GM19025 (cell line): ENCODE measurements around the gene PDE4D.
"Not testable (repeated sequence)": the region's sequence is repeated elsewhere in the genome, so short reads cannot be mapped to it uniquely, and the experiment has no call there.

ENCODE experiments used
- ATAC-seq: cut with Tn5 transposase; IDR thresholded peaks from one replicate; pipeline ENCODE4 v1.9.1; 2021; ENCODE audit warnings: mild to moderate bottlenecking, low read depth, moderate library complexity; ENCODE audit not compliant: unreplicated experiment

Gene PDE4D

GRCh38 chr5:59321642-59322041 lies 571.9 kb downstream of the PDE4D start:
- no peak for ATAC-seq

- ATAC-seq: no peak
Measured at GRCh38 chr5:59320420-59320819, 573.1 kb downstream of the PDE4D start.

GRCh38 chr5:59319250-59319649 lies 574.3 kb downstream of the PDE4D start:
- ATAC-seq: no peak

GRCh38 chr5:59317774-59318205 lies 575.7 kb downstream of the PDE4D start:
- no peak for ATAC-seq

GRCh38 chr5:59317023-59317773 lies 576.3 kb downstream of the PDE4D start:
- ATAC-seq: no peak

- ATAC-seq: no peak
Measured at GRCh38 chr5:59312223-59312622, 581.3 kb downstream of the PDE4D start.

- ATAC-seq: not testable (repeated sequence)
Measured at GRCh38 chr5:59308685-59309084, 584.8 kb downstream of the PDE4D start.

- not testable (repeated sequence) for ATAC-seq
Measured at GRCh38 chr5:59303289-59303716, 590.2 kb downstream of the PDE4D start.

GRCh38 chr5:59302509-59302908 lies 591.0 kb downstream of the PDE4D start:
- ATAC-seq: not testable (repeated sequence)

GRCh38 chr5:59301727-59302126 lies 591.8 kb downstream of the PDE4D start:
- ATAC-seq: no peak

GRCh38 chr5:59300930-59301329 lies 592.6 kb downstream of the PDE4D start:
- no peak for ATAC-seq

GRCh38 chr5:59299006-59299405 lies 594.5 kb downstream of the PDE4D start:
- ATAC-seq: no peak

GRCh38 chr5:59296317-59297264 lies 596.9 kb downstream of the PDE4D start:
- ATAC-seq: no peak

GRCh38 chr5:59293700-59294099 lies 599.8 kb downstream of the PDE4D start:
- no peak for ATAC-seq

- ATAC-seq: no peak
Measured at GRCh38 chr5:59291941-59292340, 601.6 kb downstream of the PDE4D start.

GRCh38 chr5:59287884-59288283 lies 605.6 kb downstream of the PDE4D start:
- ATAC-seq: no peak

GRCh38 chr5:59287361-59287760 lies 606.2 kb downstream of the PDE4D start:
- ATAC-seq: no peak

GRCh38 chr5:59286510-59286909 lies 607.0 kb downstream of the PDE4D start:
- no peak for ATAC-seq

- no peak for ATAC-seq
Measured at GRCh38 chr5:59285300-59286016, 608.1 kb downstream of the PDE4D start.

- no peak for ATAC-seq
Measured at GRCh38 chr5:59282726-59283125, 610.8 kb downstream of the PDE4D start.

GRCh38 chr5:59279979-59280378 lies 613.5 kb downstream of the PDE4D start:
- no peak for ATAC-seq
